ENCODE results near the gene SSTR1. TPM values are rescaled to one million over a fixed set of nuclear protein-coding genes. Genes with fewer than 3 reads are reported as not detected.

SSTR1 gene
- total RNA-seq, 4 donors from 2014 or later: 0.11 to 0.39 (median 0.13) TPM; not detected in 1

DNA sequence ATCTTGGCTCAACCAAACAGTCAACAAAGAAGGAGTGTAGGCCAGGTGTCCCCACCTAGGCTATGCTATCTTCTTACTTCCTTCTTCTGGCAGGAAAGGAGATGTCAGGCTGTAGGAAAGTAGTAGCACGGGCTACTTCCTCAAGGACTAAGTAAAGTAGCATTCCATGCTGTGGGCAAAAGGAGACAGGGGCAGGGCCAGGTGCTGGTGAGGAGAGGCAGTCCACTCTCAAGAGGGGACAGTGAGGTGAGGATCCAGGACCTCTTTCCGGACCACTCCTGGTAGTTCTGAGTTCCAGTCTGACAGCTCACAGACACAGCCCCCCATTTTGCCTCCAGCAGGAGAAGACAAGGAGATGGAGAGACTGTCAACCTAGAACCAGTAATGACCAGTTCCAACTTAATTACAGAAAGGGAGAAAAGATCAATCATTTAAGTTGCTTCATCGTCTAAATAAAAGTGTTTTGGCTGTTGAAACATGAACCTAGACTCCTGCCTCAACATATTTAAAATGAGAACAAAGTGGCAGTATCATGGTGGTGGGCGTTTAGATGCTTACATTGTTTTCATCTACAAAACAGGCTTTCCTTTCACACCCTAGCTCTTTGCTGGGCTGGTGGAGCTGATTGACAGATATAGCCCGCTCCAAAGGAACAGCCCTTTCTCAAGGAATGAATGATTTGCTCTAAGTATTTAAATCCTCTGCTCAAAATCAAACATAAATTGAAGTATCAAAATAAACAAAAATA, 5.1 kb upstream of the SSTR1 start:
- Histone ChIP-seq H3K4me3 (replicated peaks in 1 of 3) (no peak overlapping the region), H3K27me3 (no peaks in the 10 kb centered on the region), H3K9me3 (no peaks in the 10 kb centered on the region), H3K27ac (no peak overlapping the region), H3K4me1 (no peaks in the 10 kb centered on the region), H3K36me3 (no peaks in the 10 kb centered on the region)
- no peak for DNase-seq
- no peak for TF ChIP-seq POLR2A (IDR thresholded peaks at IDR 0.05)
- TF ChIP-seq, protein P1, sequence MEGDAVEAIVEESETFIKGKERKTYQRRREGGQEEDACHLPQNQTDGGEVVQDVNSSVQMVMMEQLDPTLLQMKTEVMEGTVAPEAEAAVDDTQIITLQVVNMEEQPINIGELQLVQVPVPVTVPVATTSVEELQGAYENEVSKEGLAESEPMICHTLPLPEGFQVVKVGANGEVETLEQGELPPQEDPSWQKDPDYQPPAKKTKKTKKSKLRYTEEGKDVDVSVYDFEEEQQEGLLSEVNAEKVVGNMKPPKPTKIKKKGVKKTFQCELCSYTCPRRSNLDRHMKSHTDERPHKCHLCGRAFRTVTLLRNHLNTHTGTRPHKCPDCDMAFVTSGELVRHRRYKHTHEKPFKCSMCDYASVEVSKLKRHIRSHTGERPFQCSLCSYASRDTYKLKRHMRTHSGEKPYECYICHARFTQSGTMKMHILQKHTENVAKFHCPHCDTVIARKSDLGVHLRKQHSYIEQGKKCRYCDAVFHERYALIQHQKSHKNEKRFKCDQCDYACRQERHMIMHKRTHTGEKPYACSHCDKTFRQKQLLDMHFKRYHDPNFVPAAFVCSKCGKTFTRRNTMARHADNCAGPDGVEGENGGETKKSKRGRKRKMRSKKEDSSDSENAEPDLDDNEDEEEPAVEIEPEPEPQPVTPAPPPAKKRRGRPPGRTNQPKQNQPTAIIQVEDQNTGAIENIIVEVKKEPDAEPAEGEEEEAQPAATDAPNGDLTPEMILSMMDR (IDR thresholded peaks at IDR 0.05): no peak
- WGBS, 2 donors: 80 to 81% methylated on average over 5 of the region's 5 CpGs
- intact Hi-C loops (cut with DNase I): no loop called here

DNA sequence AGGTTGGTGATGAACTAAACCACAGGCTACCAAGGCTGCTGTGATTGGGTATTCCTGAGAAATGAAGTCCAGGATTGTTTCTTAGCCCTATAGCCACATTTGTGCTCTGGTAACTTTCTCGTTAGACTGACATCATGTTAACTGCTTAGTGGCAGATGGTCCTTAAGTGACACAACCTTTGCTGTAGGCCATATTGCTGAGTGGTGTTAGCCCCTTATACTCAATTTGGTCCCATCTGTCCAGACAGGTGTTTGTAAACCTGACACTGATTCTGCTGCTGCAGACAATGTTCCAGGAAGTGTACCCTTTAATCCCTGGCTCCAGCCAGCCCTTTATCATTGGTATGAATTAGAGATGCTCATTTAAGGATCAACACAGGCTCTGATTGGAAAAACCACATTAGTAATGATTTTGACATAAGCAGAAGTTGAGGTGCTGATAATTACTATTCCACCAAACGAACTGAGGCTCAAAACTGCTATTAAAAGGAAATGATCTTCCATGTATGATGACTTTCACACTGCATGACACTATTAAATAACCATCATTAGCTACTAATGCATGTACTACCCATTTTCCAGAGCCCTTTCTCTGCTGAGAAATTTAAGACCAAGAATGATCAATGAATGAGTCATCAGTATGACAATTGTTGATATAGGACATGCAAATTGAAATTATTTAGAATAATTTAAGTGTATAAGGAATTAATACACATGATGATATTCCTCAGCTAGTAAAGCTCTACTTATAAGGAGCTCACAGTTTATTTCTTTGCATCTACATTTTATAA, 3.6 kb upstream of the SSTR1 start:
- H3K4me1 ChIP-seq: peaks cover 1 to 4% of the 10 kb centered on the region in 2 donors
- no peak for DNase-seq
- H3K4me3 ChIP-seq (replicated peaks in 1 of 3): no peak overlapping the region
- no peaks in the 10 kb centered on the region for H3K36me3 ChIP-seq
- intact Hi-C loops (cut with DNase I): no loop called here
- H3K9me3 ChIP-seq: no peaks in the 10 kb centered on the region
- H3K27ac ChIP-seq: no peak overlapping the region
- no peaks in the 10 kb centered on the region for H3K27me3 ChIP-seq
- TF ChIP-seq, protein P1 (IDR thresholded peaks at IDR 0.05): no peak
- no peak for TF ChIP-seq POLR2A (IDR thresholded peaks at IDR 0.05)
- 74 to 76% methylated on average over 2 of the region's 2 CpGs for WGBS, 2 donors

DNA sequence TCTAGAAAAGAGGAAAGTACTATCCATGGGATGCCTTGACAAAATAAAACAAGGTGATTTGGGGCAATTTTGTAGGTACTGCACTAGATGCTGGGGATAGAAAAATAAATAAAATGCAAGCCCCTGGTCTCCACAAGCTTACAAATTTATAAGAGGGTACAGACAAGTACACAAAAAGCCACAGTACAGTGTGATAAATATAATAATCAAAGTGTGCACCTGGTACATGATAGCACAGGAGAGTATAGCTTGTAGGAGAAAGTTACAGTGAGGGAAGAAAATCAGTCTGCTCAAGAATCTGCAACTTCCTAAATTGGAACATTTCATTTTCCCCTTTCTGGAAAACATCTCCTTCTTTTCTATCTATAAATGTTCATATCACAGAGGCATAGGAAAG, 3.0 kb upstream of the SSTR1 start:
- H3K9me3 ChIP-seq: no peaks in the 10 kb centered on the region
- H3K27ac ChIP-seq: no peak overlapping the region
- H3K4me3 ChIP-seq (replicated peaks in 1 of 3): no peak overlapping the region
- no peak for DNase-seq
- H3K27me3 ChIP-seq: no peaks in the 10 kb centered on the region
- no peaks in the 10 kb centered on the region for H3K36me3 ChIP-seq
- peaks cover 7 to 9% of the 10 kb centered on the region in 2 donors for H3K4me1 ChIP-seq
- TF ChIP-seq POLR2A (IDR thresholded peaks at IDR 0.05): no peak
- TF ChIP-seq, protein P1 (IDR thresholded peaks at IDR 0.05): no peak
- intact Hi-C loops (cut with DNase I): no loop called here

DNA sequence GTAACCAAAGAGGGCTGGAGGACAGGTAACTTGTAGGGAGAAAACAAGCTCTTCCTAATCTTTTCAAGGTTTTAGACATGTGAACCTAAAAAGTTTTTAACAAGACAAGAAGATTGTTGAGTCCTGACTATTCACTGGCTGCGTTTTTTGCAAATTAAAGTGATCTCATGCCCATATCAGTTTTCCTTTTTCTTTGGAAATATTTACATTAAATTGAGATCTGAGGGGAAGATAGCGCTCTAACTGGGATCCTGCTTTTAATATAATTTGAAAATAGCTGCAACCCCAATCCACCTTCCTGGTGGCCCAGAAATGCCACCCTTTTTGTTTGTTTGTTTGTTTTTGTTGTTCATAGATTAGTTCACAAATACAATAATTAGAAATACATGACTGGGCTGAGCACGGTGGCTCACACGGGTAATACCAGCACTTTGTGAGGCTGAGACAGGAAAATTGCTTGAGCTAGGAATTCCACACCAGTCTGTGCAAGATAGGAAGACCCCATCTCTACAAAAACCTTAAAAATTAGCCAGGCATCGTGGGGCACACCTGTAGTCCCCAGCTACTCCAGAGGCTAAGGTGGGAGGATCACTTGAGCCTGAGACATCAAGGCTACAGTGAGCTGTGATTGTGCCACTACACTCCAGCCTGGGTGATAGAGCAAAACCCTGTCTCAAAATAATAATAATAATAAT, 2.4 kb upstream of the SSTR1 start:
- 88 to 90% methylated on average over 5 of the region's 5 CpGs for WGBS, 2 donors
- no peak overlapping the region for H3K4me3 ChIP-seq (replicated peaks in 1 of 3)
- intact Hi-C loops (cut with DNase I): no loop called here

More for the DNA sequence above, 2.4 kb upstream of the SSTR1 start:
- peaks cover 11 to 12% of the 10 kb centered on the region in 2 donors for H3K4me1 ChIP-seq
- H3K9me3 ChIP-seq: no peaks in the 10 kb centered on the region
- H3K27ac ChIP-seq: no peak overlapping the region
- DNase-seq: no peak
- H3K36me3 ChIP-seq: no peaks in the 10 kb centered on the region
- no peaks in the 10 kb centered on the region for H3K27me3 ChIP-seq
- no peak for TF ChIP-seq POLR2A (IDR thresholded peaks at IDR 0.05)
- TF ChIP-seq, protein P1 (IDR thresholded peaks at IDR 0.05): no peak
